HG02884 (cell line): ENCODE measurements around the gene ZNF783.
"Not testable (repeated sequence)": the region's sequence is repeated elsewhere in the genome, so short reads cannot be mapped to it uniquely, and the experiment has no call there.

Source experiments
- ATAC-seq: cut with Tn5 transposase; IDR thresholded peaks from one replicate; pipeline ENCODE4 v1.9.1; 2021; ENCODE audit warnings: mild to moderate bottlenecking, moderate library complexity; ENCODE audit not compliant: unreplicated experiment

The ZNF783 gene

DNA sequence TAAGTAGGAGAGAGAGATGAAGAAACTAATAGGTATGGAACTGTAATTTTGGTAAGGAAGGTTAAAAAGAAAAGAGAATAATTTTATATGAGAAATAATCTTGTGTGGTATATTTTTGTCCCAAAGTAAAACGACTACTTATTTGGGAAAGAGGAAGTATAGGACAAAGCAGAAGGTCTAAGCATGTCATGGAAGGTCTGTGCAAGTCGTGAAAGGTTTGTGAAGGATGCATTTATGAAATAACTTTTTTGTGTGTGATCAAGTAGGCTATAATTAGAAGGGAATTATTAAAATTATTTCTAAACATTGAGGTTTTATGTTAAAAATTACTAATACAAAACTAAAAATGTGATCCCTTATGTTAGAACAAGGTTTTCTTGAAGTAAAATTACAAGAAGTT lies 63.3 kb downstream of the ZNF783 start:
- ATAC-seq = no peak

DNA sequence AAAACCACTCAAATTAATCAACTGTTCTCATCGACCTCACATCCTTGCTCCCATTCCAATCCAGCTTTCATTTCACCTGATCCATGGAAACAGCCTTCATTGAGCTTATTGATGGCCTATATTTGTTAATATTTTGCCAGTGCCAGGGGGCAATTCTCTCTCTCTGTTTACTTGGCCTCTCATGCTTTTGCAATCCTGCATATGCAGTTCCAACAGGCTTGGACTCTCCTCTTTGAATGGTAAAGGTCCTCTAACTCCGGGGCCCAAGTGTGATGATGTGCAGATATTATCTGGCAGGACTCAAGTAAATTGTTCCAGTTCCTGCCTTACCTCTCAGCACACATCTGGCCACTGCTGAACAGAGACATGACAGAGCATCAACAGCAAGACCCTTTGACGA lies 67.3 kb downstream of the ZNF783 start:
- no peak for ATAC-seq

GRCh38 chr7:149329766-149330334 lies 67.9 kb downstream of the ZNF783 start:
- ATAC-seq = no peak

DNA sequence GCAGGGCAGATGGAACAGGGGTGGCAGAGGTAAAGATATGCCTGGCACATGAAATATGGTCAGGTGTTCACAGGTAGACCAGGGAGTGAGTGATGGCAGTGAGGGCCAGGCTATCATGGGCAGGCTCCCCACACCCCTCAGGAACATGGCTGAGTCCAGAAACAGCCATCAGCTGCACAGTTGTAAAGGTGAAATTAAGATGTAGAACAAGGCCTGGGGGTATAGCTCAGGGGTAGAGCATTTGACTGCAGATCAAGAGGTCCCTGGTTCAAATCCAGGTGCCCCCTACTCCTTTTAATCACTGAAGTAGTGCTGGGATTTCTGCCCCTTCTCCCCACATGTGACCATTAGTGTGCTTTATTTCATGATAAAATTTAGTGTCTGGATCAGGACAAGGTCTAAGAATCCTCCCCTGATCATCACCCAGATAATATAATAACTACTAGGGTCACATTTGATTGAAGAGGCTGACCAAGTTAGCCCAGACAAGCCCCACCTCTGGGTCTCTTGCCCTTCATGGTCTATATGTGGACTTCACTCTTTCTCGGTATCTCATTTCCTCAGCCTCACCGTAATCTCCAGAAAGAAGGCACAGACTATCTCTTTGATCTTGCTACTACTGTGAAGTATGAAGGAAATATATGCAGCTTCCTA lies 69.0 kb downstream of the ZNF783 start:
- ATAC-seq = no peak

GRCh38 chr7:149332602-149333320 lies 70.8 kb downstream of the ZNF783 start:
- not testable (repeated sequence) for ATAC-seq

DNA sequence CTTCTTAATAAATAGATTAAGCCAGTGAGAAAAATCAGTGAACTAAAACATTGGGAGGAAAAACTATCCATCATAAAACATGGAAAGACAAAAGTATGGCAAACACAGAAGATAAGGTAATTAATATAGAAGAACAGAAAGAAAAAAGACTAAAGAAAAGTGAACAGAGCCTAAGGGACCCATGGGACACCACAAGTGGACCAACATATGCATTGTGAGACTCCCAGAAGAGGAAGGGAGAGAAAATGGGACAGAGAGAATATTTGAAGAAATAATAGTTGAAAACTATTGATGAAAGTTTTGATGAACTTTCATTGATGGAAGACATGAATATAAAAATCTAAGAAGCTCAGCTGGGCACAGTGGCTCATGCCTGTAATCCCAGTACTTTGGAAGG lies 71.3 kb downstream of the ZNF783 start:
- ATAC-seq = no peak

- ATAC-seq = no peak
These were observed 72.2 kb downstream of the ZNF783 start for GRCh38 chr7:149334219-149334618.
